Measurements from ENCODE around the gene EPHA8. TPM values are rescaled to one million over a fixed set of nuclear protein-coding genes. Genes with fewer than 3 reads are reported as not detected.

EPHA8 gene
- total and polyA plus RNA-seq, 2 of the 4 experiments (the other 2 are of a cell fraction) = not detected

DNA sequence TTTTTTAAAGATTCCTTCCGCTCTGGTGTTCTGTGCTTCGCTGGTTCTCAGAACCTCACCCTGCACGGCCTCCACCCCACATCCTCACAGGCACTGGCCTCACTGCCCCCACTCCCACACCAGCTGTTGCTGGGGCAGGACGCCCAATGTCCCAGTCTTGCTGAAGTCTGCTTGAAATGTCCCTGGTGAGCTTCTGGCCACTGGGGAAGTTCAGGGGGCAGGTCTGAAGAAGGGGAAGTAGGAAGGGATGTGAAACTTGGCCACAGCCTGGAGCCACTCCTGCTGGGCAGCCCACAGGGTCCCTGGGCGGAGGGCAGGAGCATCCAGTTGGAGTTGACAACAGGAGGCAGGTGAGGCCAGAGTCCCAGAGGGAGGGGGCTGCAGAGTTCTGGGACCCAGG, 73.1 kb downstream of the EPHA8 start, which contains the start of gene C1QA:
C1QA (plus strand) TSS at position 276 of the 400 bp plus-strand sequence. CDS start 989 bp downstream, outside the sequence.
- no TSS peak for BruUV-seq (replicated peaks)
- Histone ChIP-seq H3K4me1 (ENCODE audit: control insufficient read depth, insufficient read depth, low read length) (no peaks in the 10 kb centered on the region; the same call in 1 of the 2 replicates), H2BK20ac (ENCODE audit: low read depth, low read length) (no peak within 1 kb of the TSS), H3K14ac (replicated peaks; ENCODE audit: low read depth, low read length) (no peak within 1 kb of the TSS), H2AK5ac (ENCODE audit: low read depth, low read length) (no peak within 1 kb of the TSS), H2BK5ac (ENCODE audit: low read depth, low read length, poor library complexity, severe bottlenecking) (no peak within 1 kb of the TSS), H3K9me1 (ENCODE audit: insufficient read depth, low read length) (no peaks in the 10 kb centered on the region), H3K9ac (ENCODE audit: low read depth, low read length) (no peak within 1 kb of the TSS), H3K9me3 (ENCODE audit: control insufficient read depth, insufficient read depth, low read length) (peaks cover 3% of the 10 kb centered on the region; the same call in 1 of the 2 replicates), H3K4me2 (ENCODE audit: low read depth, low read length) (no peak within 1 kb of the TSS), H3K4me3 (ENCODE audit: insufficient read depth, low read depth, low read length) (no peak within 1 kb of the TSS), H4K5ac (ENCODE audit: low read depth, low read length) (no peak within 1 kb of the TSS), H4K20me1 (ENCODE audit: insufficient read depth, low read length) (no peaks in the 10 kb centered on the region), H2AFZ (replicated peaks; ENCODE audit: low read length, poor library complexity) (peak within 1 kb of the TSS; percentile 32), H4K91ac (ENCODE audit: insufficient read depth, low read depth, low read length) (no peak within 1 kb of the TSS), H2AK9ac (replicated peaks; ENCODE audit: low read depth, low read length, poor library complexity) (no peak within 1 kb of the TSS), H3K4ac (ENCODE audit: low read depth, low read length) (no peak within 1 kb of the TSS), H3K27me3 (ENCODE audit: control insufficient read depth, insufficient read depth, low read length) (peaks cover 51% of the 10 kb centered on the region), H3K36me3 (ENCODE audit: control insufficient read depth, insufficient read depth, low read length) (no peaks in the 10 kb centered on the region), H3K27ac (ENCODE audit: insufficient read depth, low read length) (no peak within 1 kb of the TSS), H2BK15ac (ENCODE audit: low read depth, low read length) (no peak within 1 kb of the TSS), H3K23ac (ENCODE audit: low read depth, low read length) (no peak within 1 kb of the TSS), H4K8ac (ENCODE audit: low read depth in 2 of 2, low read length in 2 of 2) (no peak within 1 kb of the TSS), H3K18ac (ENCODE audit: low read depth, low read length) (no peak within 1 kb of the TSS), H3K79me1 (ENCODE audit: low read depth in 1 of 2, low read length in 2 of 2) (no peaks in the 10 kb centered on the region), H2BK120ac (ENCODE audit: low read depth, low read length) (no peak within 1 kb of the TSS), H3K56ac (ENCODE audit: extremely low read depth, insufficient read depth, low read length) (no peak within 1 kb of the TSS)
- in situ Hi-C loops (cut with MboI; ENCODE audit: low sequenced_read_pairs) (no loop called here), intact Hi-C loops (cut with micrococcal nuclease) (no loop called here), dilution Hi-C loops (cut with HindIII; ENCODE audit: low sequenced_read_pairs, unreplicated experiment) (no loop called here)
- POLR2A ChIA-PET (ENCODE audit: unreplicated experiment) = no interaction called here
- TF ChIP-seq CHD1 (IDR thresholded peaks at IDR 0.05; ENCODE audit: low read depth, low read length) (no peak), MXI1 (IDR thresholded peaks at IDR 0.05; ENCODE audit: borderline replicate concordance, low read depth, low read length) (no peak), FOS (IDR thresholded peaks at IDR 0.05; ENCODE audit: low read depth, low read length) (no peak)
- no peak for ATAC-seq (ENCODE audit: low read depth)
- no peak for DNase-seq
- CTCF ChIA-PET = no interaction called here
- WGBS, 2 experiments (ENCODE audit: extremely low coverage in 2 of 2, insufficient read length in 1 of 2) = 60% methylated on average over 2 of the region's 5 CpGs; no CpG with 5 or more reads in 1 of the 2 experiments
